Small intestine (tissue), 7 donors: ENCODE measurements around the gene PPP1R12C. TPM values are rescaled to one million over a fixed set of nuclear protein-coding genes. Genes with fewer than 3 reads are reported as not detected.

ENCODE experiments used
- DNase-seq, 2 donors: peaks; one replicate each; pipeline versions ENCODE4 v3.0.0 to v3.0.0-alpha.2; 2013
- FAIRE-seq: peaks from 2 replicates; lab custom pipeline; 2012; peaks lifted over from hg19 to GRCh38; lab: Jason Lieb, UNC
- H3K27ac ChIP-seq, 3 donors: one replicate each; pipeline ENCODE4 v1.5.1; 2013; ENCODE audit warnings: low read length in 2 of 3, mild to moderate bottlenecking in 2 of 3, control low read depth in 1 of 3, inconsistent platforms in 1 of 3, low read depth in 1 of 3, moderate library complexity in 1 of 3
- H3K27me3 ChIP-seq, 3 donors: one replicate each; pipeline ENCODE4 v1.6.1; 2013; ENCODE audit warnings: low read length in 3 of 3, inconsistent platforms in 1 of 3; ENCODE audit not compliant: control insufficient read depth in 3 of 3, insufficient read depth in 3 of 3
- H3K36me3 ChIP-seq, 3 donors: one replicate each; pipeline ENCODE4 v1.6.1; 2013; ENCODE audit warnings: low read length in 3 of 3, inconsistent platforms in 1 of 3, low read depth in 1 of 3, mild to moderate bottlenecking in 1 of 3, moderate library complexity in 1 of 3; ENCODE audit not compliant: control insufficient read depth in 3 of 3, insufficient read depth in 2 of 3
- H3K4me1 ChIP-seq, 3 donors: one replicate each; pipeline ENCODE4 v1.6.1; 2013; ENCODE audit warnings: low read length in 2 of 3, inconsistent platforms in 1 of 3, low read depth in 1 of 3, mild to moderate bottlenecking in 1 of 3, moderate library complexity in 1 of 3; ENCODE audit not compliant: control insufficient read depth in 3 of 3, insufficient read depth in 2 of 3
- H3K4me3 ChIP-seq, 3 donors: one replicate each; pipeline ENCODE4 v1.5.1; 2013; ENCODE audit warnings: low read length in 3 of 3, control low read depth in 1 of 3, inconsistent platforms in 1 of 3, low read depth in 1 of 3, mild to moderate bottlenecking in 1 of 3, moderate library complexity in 1 of 3
- H3K9me3 ChIP-seq, 2 donors: one replicate each; pipeline ENCODE4 v1.6.1; 2013; ENCODE audit warnings: low read depth in 1 of 2, low read length in 1 of 2; ENCODE audit not compliant: control insufficient read depth in 2 of 2, insufficient read depth in 1 of 2
- WGBS, 3 donors: extraction: QIAGEN DNeasy Blood & Tissue Kit; methylation state at CpG; one replicate each; pipeline ENCODE4 v1.1.7; 2013; 5-methylcytosine and 5-hydroxymethylcytosine counted together
- polyA plus RNA-seq, 4 donors: library from polyadenylated mRNA; stranded (reverse) in 3 of 4; unstranded in 1 of 4; fragments of 200-250 nt in 3 of 4; fragments of 120-200 nt in 1 of 4; gene quantifications; one replicate each; pipeline versions ENCODE4 v1.2.1 to v1.2.3, GENCODE V29; 2013
- donor health status: healthy with polysubstance abuse.
- donor health status: control.
- donor health status: control.
- donor health status: Bipolar disorder and iron deficiency.
- donor health status: healthy.

PPP1R12C gene
- polyA plus RNA-seq, 4 donors: 68.3 to 192 (median 132) TPM

- Histone ChIP-seq H3K4me1 (peaks cover 0 to 15% (median 0%) of the 10 kb centered on the region in 3 donors), H3K4me3 (no peak overlapping the region), H3K9me3 (no peaks in the 10 kb centered on the region), H3K36me3 (peaks cover 6 to 62% (median 8%) of the 10 kb centered on the region in 3 donors), H3K27ac (no peak overlapping the region), H3K27me3 (peaks cover 0 to 16% (median 0%) of the 10 kb centered on the region in 3 donors)
- FAIRE-seq (no peak), DNase-seq (no peak)
- WGBS, 3 donors: 87 to 98% (median 93%) methylated on average over 17 to 27 of the region's 27 CpGs
Observed at GRCh38 chr19:55091955-55092354, 25.5 kb downstream of the PPP1R12C start.

- WGBS, 3 donors: 88 to 90% (median 89%) methylated on average over 29 to 32 of the region's 32 CpGs
- Histone ChIP-seq H3K27ac (no peak overlapping the region), H3K4me3 (no peak overlapping the region), H3K27me3 (peaks cover 0 to 22% (median 0%) of the 10 kb centered on the region in 3 donors), H3K9me3 (no peaks in the 10 kb centered on the region), H3K4me1 (peaks cover 0 to 18% (median 2%) of the 10 kb centered on the region in 3 donors), H3K36me3 (peaks cover 6 to 60% (median 8%) of the 10 kb centered on the region in 3 donors)
- FAIRE-seq: no peak
- DNase-seq: no peak
Observed at GRCh38 chr19:55091126-55091910, 26.1 kb downstream of the PPP1R12C start.

GRCh38 chr19:55090564-55090963, 26.9 kb downstream of the PPP1R12C start:
- no peaks in the 10 kb centered on the region for H3K9me3 ChIP-seq
- peaks cover 6 to 54% (median 8%) of the 10 kb centered on the region in 3 donors for H3K36me3 ChIP-seq
- no peak for FAIRE-seq
- no peak overlapping the region for H3K4me3 ChIP-seq
- 90 to 97% (median 95%) methylated on average over 13 of the region's 13 CpGs for WGBS, 3 donors
- peaks cover 0 to 18% (median 2%) of the 10 kb centered on the region in 3 donors for H3K4me1 ChIP-seq
- H3K27me3 ChIP-seq: peaks cover 0 to 29% (median 0%) of the 10 kb centered on the region in 3 donors
- H3K27ac ChIP-seq: no peak overlapping the region
- DNase-seq: no peak

GRCh38 chr19:55089342-55089944, 28.0 kb downstream of the PPP1R12C start:
- no peak overlapping the region for H3K4me3 ChIP-seq
- WGBS, 3 donors: 88 to 98% (median 89%) methylated on average over 3 of the region's 3 CpGs
- no peaks in the 10 kb centered on the region for H3K9me3 ChIP-seq
- no peak for FAIRE-seq
- peaks cover 0 to 41% (median 0%) of the 10 kb centered on the region in 3 donors for H3K27me3 ChIP-seq
- peaks cover 0 to 18% (median 2%) of the 10 kb centered on the region in 3 donors for H3K4me1 ChIP-seq
- no peak overlapping the region for H3K27ac ChIP-seq
- H3K36me3 ChIP-seq: peaks cover 6 to 43% (median 8%) of the 10 kb centered on the region in 3 donors
- no peak for DNase-seq

GRCh38 chr19:55088543-55089341, 28.7 kb downstream of the PPP1R12C start:
- Histone ChIP-seq H3K4me3 (no peak overlapping the region), H3K4me1 (peaks cover 0 to 18% (median 2%) of the 10 kb centered on the region in 3 donors), H3K27me3 (peaks cover 0 to 48% (median 0%) of the 10 kb centered on the region in 3 donors), H3K27ac (no peak overlapping the region), H3K36me3 (peaks cover 6 to 40% (median 8%) of the 10 kb centered on the region in 3 donors), H3K9me3 (no peaks in the 10 kb centered on the region)
- WGBS, 3 donors: 47 to 60% (median 50%) methylated on average over 16 to 18 of the region's 18 CpGs
- DNase-seq (peak; percentile 60 to 81), FAIRE-seq (no peak)

- FAIRE-seq (no peak), DNase-seq (no peak)
- 29 to 65% (median 51%) methylated on average over 12 of the region's 12 CpGs for WGBS, 3 donors
- H3K4me3 ChIP-seq: no peak overlapping the region
- H3K9me3 ChIP-seq: peaks cover 0 to 2% of the 10 kb centered on the region in 2 donors
- peaks cover 6 to 39% (median 8%) of the 10 kb centered on the region in 3 donors for H3K36me3 ChIP-seq
- peaks cover 0 to 18% (median 2%) of the 10 kb centered on the region in 3 donors for H3K4me1 ChIP-seq
- H3K27me3 ChIP-seq: peaks cover 0 to 54% (median 0%) of the 10 kb centered on the region in 3 donors
- no peak overlapping the region for H3K27ac ChIP-seq
Observed at GRCh38 chr19:55088021-55088451, 29.4 kb downstream of the PPP1R12C start.

GRCh38 chr19:55087542-55087901, 29.9 kb downstream of the PPP1R12C start:
- Histone ChIP-seq H3K36me3 (peaks cover 6 to 34% (median 8%) of the 10 kb centered on the region in 3 donors), H3K27ac (no peak overlapping the region), H3K9me3 (peaks cover 0 to 3% of the 10 kb centered on the region in 2 donors), H3K27me3 (peaks cover 0 to 59% (median 0%) of the 10 kb centered on the region in 3 donors), H3K4me1 (peaks cover 0 to 18% (median 2%) of the 10 kb centered on the region in 3 donors), H3K4me3 (peak overlapping the region in 2 of 3 donors; percentile 7 to 24)
- FAIRE-seq (no peak), DNase-seq (no peak)
- 12 to 42% (median 31%) methylated on average over 17 of the region's 17 CpGs for WGBS, 3 donors
